Endodermal cell (in vitro differentiated cells): ENCODE measurements around the gene STUM. TPM values are rescaled to one million over a fixed set of nuclear protein-coding genes. Genes with fewer than 3 reads are reported as not detected.

Experiments
- DNase-seq: peaks from one replicate; pipeline ENCODE4 v3.0.0-alpha.2; 2017
- H3K27ac ChIP-seq: 2 replicates; pipeline ENCODE4 v1.5.1; 2013; ENCODE audit warnings: mild to moderate bottlenecking, low read depth, low read length, moderate library complexity
- H3K27me3 ChIP-seq: 2 replicates; pipeline ENCODE4 v1.6.1; 2013; ENCODE audit warnings: mild to moderate bottlenecking, low read length, moderate library complexity; ENCODE audit not compliant: insufficient read depth, control insufficient read depth, poor library complexity, severe bottlenecking
- H3K36me3 ChIP-seq: 2 replicates; pipeline ENCODE4 v1.7.0; 2013; ENCODE audit warnings: mild to moderate bottlenecking, low read length, moderate library complexity; ENCODE audit not compliant: control insufficient read depth, insufficient read depth
- H3K4me1 ChIP-seq: one replicate; pipeline ENCODE4 v1.7.0; 2013; ENCODE audit warnings: low read length; ENCODE audit not compliant: control insufficient read depth, insufficient read depth
- H3K4me3 ChIP-seq: 2 replicates; pipeline ENCODE4 v1.5.1; 2013; ENCODE audit warnings: mild to moderate bottlenecking, low read length, moderate library complexity
- H3K9ac ChIP-seq: 2 replicates; pipeline ENCODE4 v1.6.1; 2013; ENCODE audit warnings: mild to moderate bottlenecking, low read length, moderate library complexity; ENCODE audit not compliant: poor library complexity, severe bottlenecking; ENCODE audit errors: extremely low read depth
- H3K9me3 ChIP-seq: 2 replicates; pipeline ENCODE4 v1.6.1; 2013; ENCODE audit warnings: mild to moderate bottlenecking, low read length, moderate library complexity; ENCODE audit not compliant: control insufficient read depth
- H3K27ac Mint-ChIP-seq: 2 replicates; pipeline ENCODE4 v1.8.0; 2020; ENCODE audit warnings: mixed read lengths
- H3K27me3 Mint-ChIP-seq: 2 replicates; pipeline ENCODE4 v1.8.0; 2021; ENCODE audit warnings: mild to moderate bottlenecking, mixed read lengths; ENCODE audit not compliant: insufficient read depth
- H3K36me3 Mint-ChIP-seq: 2 replicates; pipeline ENCODE4 v1.8.0; 2020; ENCODE audit warnings: low read depth, mixed read lengths
- H3K4me1 Mint-ChIP-seq: 2 replicates; pipeline ENCODE4 v1.8.0; 2020; ENCODE audit warnings: mixed read lengths
- H3K4me3 Mint-ChIP-seq: 2 replicates; pipeline ENCODE4 v1.8.0; 2020; ENCODE audit warnings: mild to moderate bottlenecking, moderate library complexity, mixed read lengths
- H3K9me3 Mint-ChIP-seq: 2 replicates; pipeline ENCODE4 v1.8.0; 2020; ENCODE audit warnings: mild to moderate bottlenecking, mixed read lengths
- WGBS, 2 experiments: methylation state at CpG; one replicate each; pipeline versions ENCODE4 v1.1.5 to v1.1.7; 2013; ENCODE audit warnings: missing lambda C conversion rate in 2 of 2, mixed read lengths in 1 of 2; ENCODE audit not compliant: insufficient coverage in 1 of 2, insufficient read length in 1 of 2; 5-methylcytosine and 5-hydroxymethylcytosine counted together
- total RNA-seq, 2 donors: library from RNA; stranded (reverse); fragmentation: NEBNext Ultra II Directional in 1 of 2; extraction: Animal tissue kit (Norgen Biotek cat#: 25700) in 1 of 2; gene quantifications; 2 replicates in 1 of 2; 3 replicates in 1 of 2; pipeline ENCODE4 v1.2.1, GENCODE V29; 2021
- TF ChIP-seq, protein P1 (sequence below): fragments of 200-600 bp; sonication (generic); conservative IDR thresholded peaks from 2 replicates; pipeline ENCODE4 v1.5.0; 2021; ENCODE audit warnings: antibody characterized with exemption, mild to moderate bottlenecking

STUM gene
- total RNA-seq, 2 donors from 2014 or later, result 0.04 to 0.20 TPM

GRCh38 chr1:226552061-226552460 is 3.5 kb downstream of the STUM start:
- peaks cover 80% of the 10 kb centered on the region for H3K27me3 ChIP-seq
- no peak overlapping the region for H3K4me3 Mint-ChIP-seq
- no peaks in the 10 kb centered on the region for H3K9me3 Mint-ChIP-seq
- no peak overlapping the region for H3K27ac ChIP-seq
- TF ChIP-seq, protein P1, sequence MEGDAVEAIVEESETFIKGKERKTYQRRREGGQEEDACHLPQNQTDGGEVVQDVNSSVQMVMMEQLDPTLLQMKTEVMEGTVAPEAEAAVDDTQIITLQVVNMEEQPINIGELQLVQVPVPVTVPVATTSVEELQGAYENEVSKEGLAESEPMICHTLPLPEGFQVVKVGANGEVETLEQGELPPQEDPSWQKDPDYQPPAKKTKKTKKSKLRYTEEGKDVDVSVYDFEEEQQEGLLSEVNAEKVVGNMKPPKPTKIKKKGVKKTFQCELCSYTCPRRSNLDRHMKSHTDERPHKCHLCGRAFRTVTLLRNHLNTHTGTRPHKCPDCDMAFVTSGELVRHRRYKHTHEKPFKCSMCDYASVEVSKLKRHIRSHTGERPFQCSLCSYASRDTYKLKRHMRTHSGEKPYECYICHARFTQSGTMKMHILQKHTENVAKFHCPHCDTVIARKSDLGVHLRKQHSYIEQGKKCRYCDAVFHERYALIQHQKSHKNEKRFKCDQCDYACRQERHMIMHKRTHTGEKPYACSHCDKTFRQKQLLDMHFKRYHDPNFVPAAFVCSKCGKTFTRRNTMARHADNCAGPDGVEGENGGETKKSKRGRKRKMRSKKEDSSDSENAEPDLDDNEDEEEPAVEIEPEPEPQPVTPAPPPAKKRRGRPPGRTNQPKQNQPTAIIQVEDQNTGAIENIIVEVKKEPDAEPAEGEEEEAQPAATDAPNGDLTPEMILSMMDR, result no peak
- H3K36me3 ChIP-seq, result no peaks in the 10 kb centered on the region
- H3K4me1 Mint-ChIP-seq, result peaks cover 10% of the 10 kb centered on the region
- no peaks in the 10 kb centered on the region for H3K36me3 Mint-ChIP-seq
- H3K9me3 ChIP-seq, result no peaks in the 10 kb centered on the region
- no peaks in the 10 kb centered on the region for H3K4me1 ChIP-seq
- DNase-seq, result no peak
- no peak overlapping the region for H3K4me3 ChIP-seq
- H3K27ac Mint-ChIP-seq, result no peak overlapping the region
- no peak overlapping the region for H3K9ac ChIP-seq
- WGBS, 2 experiments, result 86 to 92% methylated on average over 2 to 4 of the region's 4 CpGs
- peaks cover 77% of the 10 kb centered on the region for H3K27me3 Mint-ChIP-seq

DNA sequence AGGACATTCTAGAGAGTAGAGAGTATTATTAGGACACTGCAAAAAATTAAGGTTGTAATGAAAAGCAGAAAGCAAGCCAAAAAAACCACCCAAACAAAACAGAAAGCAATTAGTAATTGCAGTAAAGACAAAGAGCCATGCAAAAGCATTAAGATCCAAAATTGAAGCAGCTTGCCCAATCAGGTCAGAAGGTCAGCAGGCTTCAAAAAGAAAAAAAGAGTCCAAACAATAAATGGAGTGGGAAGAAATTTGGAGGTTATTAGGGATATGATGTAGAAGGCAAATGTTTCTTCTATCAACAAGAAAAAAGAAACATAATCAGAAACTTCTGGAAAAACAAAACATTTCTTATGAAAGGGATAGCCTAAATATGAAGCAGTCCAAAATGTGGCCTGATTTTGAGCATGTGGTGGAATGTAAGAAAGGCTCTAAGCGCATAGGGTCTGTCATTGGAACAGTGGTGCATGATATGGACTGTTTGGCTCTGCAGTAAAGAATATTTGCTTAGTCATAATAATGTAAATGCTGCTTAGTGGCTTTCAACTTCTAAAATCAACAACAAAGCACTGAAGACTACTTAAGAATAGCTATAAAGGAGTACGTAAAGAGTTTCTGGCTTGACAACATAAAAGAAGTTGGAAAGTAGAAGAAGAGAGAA is 4.8 kb downstream of the STUM start:
- Mint-ChIP-seq H3K4me1 (peaks cover 10% of the 10 kb centered on the region), H3K4me3 (no peak overlapping the region), H3K27ac (no peak overlapping the region), H3K36me3 (no peaks in the 10 kb centered on the region), H3K27me3 (peaks cover 70% of the 10 kb centered on the region), H3K9me3 (no peaks in the 10 kb centered on the region)
- no peak for DNase-seq
- no peaks in the 10 kb centered on the region for H3K9me3 ChIP-seq
- peaks cover 79% of the 10 kb centered on the region for H3K27me3 ChIP-seq
- H3K4me3 ChIP-seq, result no peak overlapping the region
- TF ChIP-seq, protein P1, result no peak
- no peak overlapping the region for H3K27ac ChIP-seq
- 80% methylated on average over 2 of the region's 2 CpGs; no CpG with 5 or more reads in 1 of the 2 experiments for WGBS, 2 experiments
- H3K36me3 ChIP-seq, result no peaks in the 10 kb centered on the region
- no peaks in the 10 kb centered on the region for H3K4me1 ChIP-seq
- H3K9ac ChIP-seq, result no peak overlapping the region

DNA sequence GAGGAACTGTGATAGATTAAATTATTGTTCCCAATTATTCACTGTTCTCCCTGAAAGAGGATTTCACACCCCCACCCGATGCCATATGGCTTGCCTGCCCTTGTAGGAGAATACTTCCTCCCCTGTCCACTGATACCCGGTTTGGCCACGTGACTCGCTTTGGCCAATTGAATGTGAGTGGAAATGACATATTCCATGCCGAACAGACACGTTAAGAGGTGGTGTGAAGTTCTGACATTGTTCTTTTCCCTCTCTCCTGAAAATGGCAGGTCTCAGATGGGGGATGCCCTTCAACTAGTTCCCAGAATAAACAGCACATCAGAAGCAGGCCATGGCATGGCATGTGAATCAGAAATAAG is 5.3 kb downstream of the STUM start:
- H3K4me1 Mint-ChIP-seq, result peaks cover 10% of the 10 kb centered on the region
- no peak overlapping the region for H3K27ac ChIP-seq
- no peaks in the 10 kb centered on the region for H3K36me3 ChIP-seq
- TF ChIP-seq, protein P1, result no peak
- no peak overlapping the region for H3K27ac Mint-ChIP-seq
- H3K9me3 Mint-ChIP-seq, result no peaks in the 10 kb centered on the region
- WGBS, 2 experiments, result 87 to 88% methylated on average over 5 to 6 of the region's 6 CpGs
- DNase-seq, result no peak
- no peak overlapping the region for H3K4me3 Mint-ChIP-seq
- no peak overlapping the region for H3K9ac ChIP-seq
- no peaks in the 10 kb centered on the region for H3K9me3 ChIP-seq
- H3K27me3 Mint-ChIP-seq, result peaks cover 69% of the 10 kb centered on the region
- no peaks in the 10 kb centered on the region for H3K36me3 Mint-ChIP-seq
- no peak overlapping the region for H3K4me3 ChIP-seq
- peaks cover 77% of the 10 kb centered on the region for H3K27me3 ChIP-seq
- H3K4me1 ChIP-seq, result no peaks in the 10 kb centered on the region
